H1 (cell line): ENCODE measurements around the gene NTRK1. TPM values are rescaled to one million over a fixed set of nuclear protein-coding genes. Genes with fewer than 3 reads are reported as not detected.

Experiments used
- CTCF ChIA-PET: fragments of 300-600 bp; sonication (Branson Sonifier 250); formaldehyde crosslinking; loops from one replicate; lab custom pipeline; 2021; ENCODE audit not compliant: partially characterized antibody; lab: Charles Lee
- POLR2A ChIA-PET: fragments of 300-600 bp; sonication (Branson Sonifier 250); formaldehyde crosslinking; loops from one replicate; lab custom pipeline; 2021; ENCODE audit warnings: inconsistent platforms; ENCODE audit not compliant: partially characterized antibody; lab: Charles Lee
- DNase-seq, 2 experiments: peaks; one replicate each; pipeline versions ENCODE4 v3.0.0 to v3.0.0-alpha.2; 2010 to 2022; ENCODE audit warnings: low spot score in 2 of 2, low read depth in 1 of 2, mixed read lengths in 1 of 2
- FAIRE-seq: peaks from 2 replicates; lab custom pipeline; 2011; peaks lifted over from hg19 to GRCh38; lab: Jason Lieb, UNC
- H2AFZ ChIP-seq: 2 replicates; pipeline ENCODE4 v1.8.1; 2012; ENCODE audit warnings: low read length, inconsistent platforms
- H2AK5ac ChIP-seq: 2 replicates; pipeline ENCODE4 v1.6.1; 2013; ENCODE audit warnings: low read depth, low read length
- H2BK120ac ChIP-seq: replicated peaks from 2 replicates; pipeline ENCODE3; 2013; ENCODE audit warnings: low read depth, low read length, inconsistent platforms
- H2BK12ac ChIP-seq: 2 replicates; pipeline ENCODE4 v1.6.1; 2013; ENCODE audit warnings: low read depth, low read length
- H2BK15ac ChIP-seq: 2 replicates; pipeline ENCODE4 v1.6.1; 2013; ENCODE audit warnings: low read length
- H2BK20ac ChIP-seq: 2 replicates; pipeline ENCODE4 v1.6.1; 2013; ENCODE audit warnings: low read length
- H2BK5ac ChIP-seq: 2 replicates; pipeline ENCODE4 v1.6.1; 2013; ENCODE audit warnings: low read depth, low read length
- H3K14ac ChIP-seq: 2 replicates; pipeline ENCODE4 v1.6.1; 2013; ENCODE audit warnings: inconsistent platforms; ENCODE audit not compliant: insufficient read length
- H3K18ac ChIP-seq: 2 replicates; pipeline ENCODE4 v1.6.1; 2013; ENCODE audit warnings: low read length; ENCODE audit errors: extremely low read depth
- H3K23ac ChIP-seq: 2 replicates; pipeline ENCODE4 v1.6.1; 2013; ENCODE audit warnings: inconsistent platforms; ENCODE audit not compliant: insufficient read length
- H3K23me2 ChIP-seq: 2 replicates; pipeline ENCODE4 v1.6.1; 2013; ENCODE audit warnings: low read depth, low read length
- H3K27ac ChIP-seq: 2 replicates; pipeline ENCODE4 v1.6.1; 2011; ENCODE audit warnings: low read depth, low read length, inconsistent platforms
- H3K27me3 ChIP-seq, 4 experiments: replicated peaks in 1 of 4; 1 replicate in 1 of 4; 2 replicates in 3 of 4; pipeline versions ENCODE4 v1.6.1 to v1.8.1; 2011 to 2013; ENCODE audit warnings: low read length in 3 of 4, mild to moderate bottlenecking in 3 of 4, inconsistent platforms in 2 of 4, mixed read lengths in 2 of 4, moderate library complexity in 1 of 4; ENCODE audit not compliant: control insufficient read depth in 3 of 4, insufficient read depth in 3 of 4; ENCODE audit errors: extremely low read depth in 1 of 4
- H3K36me3 ChIP-seq, 4 experiments: 2 replicates each; pipeline versions ENCODE4 v1.6.1 to v1.8.1; 2011 to 2013; ENCODE audit warnings: mild to moderate bottlenecking in 4 of 4, low read length in 3 of 4, moderate library complexity in 2 of 4, control low read depth in 1 of 4, inconsistent platforms in 1 of 4; ENCODE audit not compliant: insufficient read depth in 4 of 4, control insufficient read depth in 2 of 4
- H3K4ac ChIP-seq: replicated peaks from 2 replicates; pipeline ENCODE3; 2013; ENCODE audit warnings: low read length, low read depth, mixed read lengths, inconsistent platforms; ENCODE audit not compliant: insufficient read length
- H3K4me1 ChIP-seq, 4 experiments: replicated peaks in 1 of 4; 1 replicate in 1 of 4; 2 replicates in 3 of 4; pipeline versions ENCODE4 v1.6.1 to v1.8.1; 2011 to 2013; ENCODE audit warnings: low read length in 3 of 4, inconsistent platforms in 2 of 4, mixed read lengths in 1 of 4; ENCODE audit not compliant: insufficient read depth in 4 of 4, control insufficient read depth in 3 of 4
- H3K4me2 ChIP-seq, 2 experiments: 2 replicates each; pipeline versions ENCODE4 v1.6.1 to v1.8.1; 2011 to 2013; ENCODE audit warnings: low read depth in 2 of 2, low read length in 2 of 2, control low read depth in 1 of 2, inconsistent platforms in 1 of 2, mild to moderate bottlenecking in 1 of 2; ENCODE audit not compliant: insufficient read depth in 1 of 2
- H3K4me3 ChIP-seq, 4 experiments: fragments of 200-600, 300-600 bp in 1 of 4; sonication (generic), shearing (Covaris generic), sonication (Bioruptor Twin) in 1 of 4; 2 replicates each; pipeline versions ENCODE4 v1.5.1 to v1.8.1; 2011 to 2016; ENCODE audit warnings: low read length in 4 of 4, low read depth in 3 of 4, control low read depth in 2 of 4, inconsistent platforms in 2 of 4, mild to moderate bottlenecking in 2 of 4, mixed read lengths in 1 of 4, moderate library complexity in 1 of 4; ENCODE audit not compliant: insufficient read depth in 2 of 4; ENCODE audit errors: extremely low read depth in 1 of 4
- H3K56ac ChIP-seq: replicated peaks from 2 replicates; pipeline ENCODE3; 2013; ENCODE audit warnings: low read depth, mild to moderate bottlenecking, mixed read lengths, low read length, inconsistent platforms; ENCODE audit not compliant: insufficient read length
- H3K79me1 ChIP-seq: 2 replicates; pipeline ENCODE4 v1.6.1; 2013; ENCODE audit warnings: low read depth, low read length, control low read depth
- H3K79me2 ChIP-seq, 2 experiments: 2 replicates each; pipeline versions ENCODE4 v1.6.1 to v1.8.1; 2012 to 2013; ENCODE audit warnings: low read length in 2 of 2, mild to moderate bottlenecking in 2 of 2, inconsistent platforms in 1 of 2; ENCODE audit not compliant: insufficient read depth in 2 of 2, control insufficient read depth in 1 of 2
- H3K9ac ChIP-seq, 4 experiments: replicated peaks in 1 of 4; 1 replicate in 1 of 4; 2 replicates in 3 of 4; pipeline versions ENCODE4 v1.6.1 to v1.8.1; 2011 to 2013; ENCODE audit warnings: low read depth in 3 of 4, low read length in 3 of 4, control low read depth in 2 of 4, mild to moderate bottlenecking in 2 of 4, moderate library complexity in 2 of 4, inconsistent platforms in 1 of 4; ENCODE audit errors: extremely low read depth in 1 of 4
- H3K9me3 ChIP-seq, 2 experiments: 2 replicates each; pipeline versions ENCODE4 v1.6.1 to v1.8.1; 2012 to 2013; ENCODE audit warnings: mild to moderate bottlenecking in 2 of 2, moderate library complexity in 2 of 2, control low read depth in 1 of 2, inconsistent platforms in 1 of 2, low read depth in 1 of 2, low read length in 1 of 2, mixed read lengths in 1 of 2; ENCODE audit not compliant: insufficient read depth in 2 of 2
- H4K20me1 ChIP-seq, 2 experiments: replicated peaks in 1 of 2; 2 replicates each; pipeline versions ENCODE3 to v1.8.1; 2011 to 2013; ENCODE audit warnings: inconsistent platforms in 2 of 2, low read length in 2 of 2, mild to moderate bottlenecking in 1 of 2; ENCODE audit not compliant: insufficient read depth in 2 of 2, control insufficient read depth in 1 of 2
- H4K5ac ChIP-seq: 2 replicates; pipeline ENCODE4 v1.6.1; 2013; ENCODE audit warnings: low read length, low read depth, mixed read lengths, inconsistent platforms; ENCODE audit not compliant: insufficient read length
- H4K8ac ChIP-seq: 2 replicates; pipeline ENCODE4 v1.8.0; 2013; ENCODE audit warnings: mild to moderate bottlenecking, moderate library complexity, low read length, inconsistent platforms; ENCODE audit not compliant: insufficient read depth; ENCODE audit errors: extremely low read depth
- H4K91ac ChIP-seq: replicated peaks from 2 replicates; pipeline ENCODE3; 2013; ENCODE audit warnings: low read length, mixed read lengths, inconsistent platforms; ENCODE audit not compliant: insufficient read length
- CEBPB ChIP-seq: IDR thresholded peaks from 2 replicates; pipeline ENCODE4 v1.6.1; 2012; ENCODE audit warnings: low read depth, low read length
- POLR2A ChIP-seq, 2 experiments: IDR thresholded peaks; 1 replicate in 1 of 2; 2 replicates in 1 of 2; pipeline ENCODE4 v1.6.1; 2011; ENCODE audit warnings: low read depth in 2 of 2, low read length in 2 of 2, mild to moderate bottlenecking in 2 of 2; ENCODE audit errors: control extremely low read depth in 1 of 2
- POU5F1 ChIP-seq: IDR thresholded peaks from 2 replicates; pipeline ENCODE4 v1.6.1; 2011; ENCODE audit warnings: low read depth, mild to moderate bottlenecking, low read length, moderate library complexity
- RNF2 ChIP-seq: fragments of 200-900, 300-1000 bp; sonication (generic); IDR thresholded peaks from 2 replicates; pipeline ENCODE4 v1.7.1; 2016; ENCODE audit warnings: borderline replicate concordance, low read depth, mild to moderate bottlenecking, antibody characterized with exemption, low read length; ENCODE audit not compliant: poor library complexity, severe bottlenecking; ENCODE audit errors: missing control alignments
- SP2 ChIP-seq: IDR thresholded peaks from 2 replicates; pipeline ENCODE4 v1.6.1; 2012; ENCODE audit warnings: mild to moderate bottlenecking, low read length, inconsistent platforms
- SUZ12 ChIP-seq: fragments of 200-600 bp; sonication (generic); IDR thresholded peaks from 2 replicates; pipeline ENCODE4 v1.6.1; 2012; ENCODE audit warnings: mild to moderate bottlenecking, inconsistent platforms, low read length, moderate library complexity, mixed read lengths
- TEAD4 ChIP-seq: IDR thresholded peaks from 2 replicates; pipeline ENCODE4 v1.6.1; 2012; ENCODE audit warnings: low read depth, low read length, inconsistent platforms, mixed read lengths
- WGBS, 2 experiments: shearing (Covaris generic) in 1 of 2; methylation state at CpG; one replicate each; pipeline versions ENCODE4 v1.1.6 to v1.1.7; 2013 to 2015; ENCODE audit warnings: low lambda C conversion rate in 2 of 2, mixed read lengths in 2 of 2, inconsistent platforms in 1 of 2, low coverage in 1 of 2, missing lambda C conversion rate in 1 of 2; ENCODE audit not compliant: insufficient replicate concordance in 2 of 2, insufficient coverage in 1 of 2, insufficient read length in 1 of 2; ENCODE audit errors: extremely low coverage in 1 of 2, missing lambda C conversion rate in 1 of 2; 5-methylcytosine and 5-hydroxymethylcytosine counted together
- polyA plus RNA-seq, 7 experiments: library from polyadenylated mRNA; depleted of rRNA in 3 of 7; stranded (reverse) in 5 of 7; unstranded in 2 of 7; fragments of >200 nt in 5 of 7; fragments of 200-250 nt in 2 of 7; gene quantifications; 1 replicate in 5 of 7; 2 replicates in 1 of 7; 4 replicates in 1 of 7; pipeline versions ENCODE4 v1.2.1 to v1.2.3, GENCODE V29; 2011 to 2013; ENCODE audit warnings: missing spikeins in 2 of 7, mixed read lengths in 2 of 7
- total RNA-seq: library from RNA; stranded (reverse); fragmentation: NEBNext Ultra II Directional; extraction: Animal tissue kit (Norgen Biotek cat#: 25700); gene quantifications from 2 replicates; pipeline ENCODE4 v1.2.1, GENCODE V29; 2021

Gene NTRK1
- total and polyA plus RNA-seq, 2 of the 8 experiments (the other 6 are each of a cell fraction or from before 2014, with no cell fraction given), result 0.12 to 0.24 TPM

DNA sequence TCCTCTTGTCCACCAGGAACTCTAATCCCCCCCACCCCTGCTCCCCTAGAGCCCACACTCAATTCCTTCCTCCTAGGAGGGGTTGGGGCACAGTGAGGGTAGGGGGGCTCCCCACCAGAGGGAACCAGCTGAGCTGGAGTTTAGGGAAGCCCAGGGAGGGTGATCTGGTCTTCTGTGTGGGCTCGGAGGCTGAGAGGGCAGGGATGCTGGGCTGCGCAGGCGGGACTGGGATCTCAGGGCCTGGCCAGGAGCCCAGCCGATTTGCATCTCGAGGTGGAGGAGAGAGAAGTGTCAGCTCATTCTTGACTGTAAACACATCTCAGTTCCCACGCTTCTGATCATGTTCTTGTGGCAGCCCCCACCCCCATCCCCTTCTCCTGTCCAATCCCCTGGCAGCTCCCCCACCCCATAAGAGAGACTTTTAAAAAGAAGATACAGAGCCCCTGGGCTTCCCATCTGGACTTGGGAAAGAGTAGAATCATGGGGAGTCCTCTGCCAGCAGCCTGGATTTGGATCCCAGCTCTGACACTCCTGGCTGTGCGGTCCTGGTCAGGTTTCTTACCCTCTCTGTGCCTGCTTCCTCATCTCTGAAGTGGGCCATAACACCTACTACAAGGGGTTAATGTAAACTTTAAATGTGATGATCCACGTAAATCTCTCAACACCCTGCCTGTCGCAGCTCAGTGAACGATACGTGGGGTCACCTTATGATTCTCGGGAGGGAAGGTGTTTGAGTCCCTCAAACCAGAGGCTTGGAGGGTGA lies 39.5 kb downstream of the NTRK1 start:
- no peak overlapping the region for H2BK120ac ChIP-seq
- no peak overlapping the region for H3K27ac ChIP-seq
- H2BK5ac ChIP-seq, result no peak overlapping the region
- H2BK12ac ChIP-seq, result no peak overlapping the region
- no peak overlapping the region for H2BK20ac ChIP-seq
- no peak overlapping the region for H2AFZ ChIP-seq
- H3K4me1 ChIP-seq, result peaks cover 0 to 7% (median 1%) of the 10 kb centered on the region in 4 experiments; a peak in 2 of 7 replicates
- no peaks in the 10 kb centered on the region for H3K36me3 ChIP-seq
- H2BK15ac ChIP-seq, result no peak overlapping the region
- no peaks in the 10 kb centered on the region for H3K79me2 ChIP-seq
- H3K23me2 ChIP-seq, result no peaks in the 10 kb centered on the region
- no peak overlapping the region for H3K18ac ChIP-seq
- H3K9me3 ChIP-seq, result no peaks in the 10 kb centered on the region
- CTCF ChIA-PET, result interaction anchor here (0.6 to 6.7 kb wide), 15 partner anchors 8 to 88 kb away, joined by 3 to 73 read pairs (median 6); partner anchors contain the start of genes LRRC71, NTRK1 and PEAR1
- H3K4me3 ChIP-seq, result no peak overlapping the region
- H4K5ac ChIP-seq, result no peak overlapping the region
- POLR2A ChIA-PET, result interaction anchor here (0.6 to 2.8 kb wide), 2 partner anchors 12 to 172 kb away, joined by 3 to 10 read pairs; partner anchors contain the start of genes ISG20L2 and METTL25B
- H3K79me1 ChIP-seq, result no peaks in the 10 kb centered on the region
- no peak overlapping the region for H3K56ac ChIP-seq
- FAIRE-seq (no peak), DNase-seq (no peak)
- H4K20me1 ChIP-seq, result no peaks in the 10 kb centered on the region
- no peak for TF ChIP-seq SP2
- TF ChIP-seq RNF2, result no peak
- TF ChIP-seq SUZ12, result no peak
- no peak for TF ChIP-seq TEAD4
- no peak for TF ChIP-seq POLR2A (IDR thresholded peaks at IDR 0.05; ENCODE audit: control extremely low read depth in 1 of 2, low read depth in 2 of 2, low read length in 2 of 2)
- no peak for TF ChIP-seq POU5F1
- no peak for TF ChIP-seq CEBPB
- no peak overlapping the region for H3K23ac ChIP-seq
- H3K27me3 ChIP-seq, result peaks cover 0 to 7% (median 6%) of the 10 kb centered on the region in 4 experiments; a peak in 5 of 7 replicates
- H2AK5ac ChIP-seq, result 0 out of 2 replicates have a peak overlapping the region, but pooled peaks have one; percentile 9
- no peak overlapping the region for H3K4me2 ChIP-seq
- no peak overlapping the region for H3K9ac ChIP-seq
- H3K14ac ChIP-seq, result no peak overlapping the region
- no peak overlapping the region for H4K91ac ChIP-seq
- no peak overlapping the region for H4K8ac ChIP-seq
- 85% methylated on average over 12 of the region's 12 CpGs; no CpG with 5 or more reads in 1 of the 2 experiments for WGBS, 2 experiments
- no peak overlapping the region for H3K4ac ChIP-seq
